H1 (cell line): Measurements from ENCODE around the gene TMPO. TPM values are rescaled to one million over a fixed set of nuclear protein-coding genes. Genes with fewer than 3 reads are reported as not detected.

ENCODE experiments used
- CTCF ChIA-PET: fragments of 300-600 bp; sonication (Branson Sonifier 250); formaldehyde crosslinking; loops from one replicate; lab custom pipeline; 2021; ENCODE audit not compliant: partially characterized antibody; lab: Charles Lee
- POLR2A ChIA-PET: fragments of 300-600 bp; sonication (Branson Sonifier 250); formaldehyde crosslinking; loops from one replicate; lab custom pipeline; 2021; ENCODE audit warnings: inconsistent platforms; ENCODE audit not compliant: partially characterized antibody; lab: Charles Lee
- DNase-seq, 2 experiments: peaks; one replicate each; pipeline versions ENCODE4 v3.0.0 to v3.0.0-alpha.2; 2010 to 2022; ENCODE audit warnings: low spot score in 2 of 2, low read depth in 1 of 2, mixed read lengths in 1 of 2
- FAIRE-seq: peaks from 2 replicates; lab custom pipeline; 2011; peaks lifted over from hg19 to GRCh38; lab: Jason Lieb, UNC
- H2AFZ ChIP-seq: 2 replicates; pipeline ENCODE4 v1.8.1; 2012; ENCODE audit warnings: low read length, inconsistent platforms
- H2AK5ac ChIP-seq: 2 replicates; pipeline ENCODE4 v1.6.1; 2013; ENCODE audit warnings: low read depth, low read length
- H2BK120ac ChIP-seq: replicated peaks from 2 replicates; pipeline ENCODE3; 2013; ENCODE audit warnings: low read depth, low read length, inconsistent platforms
- H2BK12ac ChIP-seq: 2 replicates; pipeline ENCODE4 v1.6.1; 2013; ENCODE audit warnings: low read depth, low read length
- H2BK15ac ChIP-seq: 2 replicates; pipeline ENCODE4 v1.6.1; 2013; ENCODE audit warnings: low read length
- H2BK20ac ChIP-seq: 2 replicates; pipeline ENCODE4 v1.6.1; 2013; ENCODE audit warnings: low read length
- H2BK5ac ChIP-seq: 2 replicates; pipeline ENCODE4 v1.6.1; 2013; ENCODE audit warnings: low read depth, low read length
- H3K14ac ChIP-seq: 2 replicates; pipeline ENCODE4 v1.6.1; 2013; ENCODE audit warnings: inconsistent platforms; ENCODE audit not compliant: insufficient read length
- H3K18ac ChIP-seq: 2 replicates; pipeline ENCODE4 v1.6.1; 2013; ENCODE audit warnings: low read length; ENCODE audit errors: extremely low read depth
- H3K23ac ChIP-seq: 2 replicates; pipeline ENCODE4 v1.6.1; 2013; ENCODE audit warnings: inconsistent platforms; ENCODE audit not compliant: insufficient read length
- H3K23me2 ChIP-seq: 2 replicates; pipeline ENCODE4 v1.6.1; 2013; ENCODE audit warnings: low read depth, low read length
- H3K27ac ChIP-seq: 2 replicates; pipeline ENCODE4 v1.6.1; 2011; ENCODE audit warnings: low read depth, low read length, inconsistent platforms
- H3K27me3 ChIP-seq, 4 experiments: replicated peaks in 1 of 4; 1 replicate in 1 of 4; 2 replicates in 3 of 4; pipeline versions ENCODE4 v1.6.1 to v1.8.1; 2011 to 2013; ENCODE audit warnings: low read length in 3 of 4, mild to moderate bottlenecking in 3 of 4, inconsistent platforms in 2 of 4, mixed read lengths in 2 of 4, moderate library complexity in 1 of 4; ENCODE audit not compliant: control insufficient read depth in 3 of 4, insufficient read depth in 3 of 4; ENCODE audit errors: extremely low read depth in 1 of 4
- H3K36me3 ChIP-seq, 4 experiments: 2 replicates each; pipeline versions ENCODE4 v1.6.1 to v1.8.1; 2011 to 2013; ENCODE audit warnings: mild to moderate bottlenecking in 4 of 4, low read length in 3 of 4, moderate library complexity in 2 of 4, control low read depth in 1 of 4, inconsistent platforms in 1 of 4; ENCODE audit not compliant: insufficient read depth in 4 of 4, control insufficient read depth in 2 of 4
- H3K4ac ChIP-seq: replicated peaks from 2 replicates; pipeline ENCODE3; 2013; ENCODE audit warnings: low read length, low read depth, mixed read lengths, inconsistent platforms; ENCODE audit not compliant: insufficient read length
- H3K4me1 ChIP-seq, 4 experiments: replicated peaks in 1 of 4; 1 replicate in 1 of 4; 2 replicates in 3 of 4; pipeline versions ENCODE4 v1.6.1 to v1.8.1; 2011 to 2013; ENCODE audit warnings: low read length in 3 of 4, inconsistent platforms in 2 of 4, mixed read lengths in 1 of 4; ENCODE audit not compliant: insufficient read depth in 4 of 4, control insufficient read depth in 3 of 4
- H3K4me2 ChIP-seq, 2 experiments: 2 replicates each; pipeline versions ENCODE4 v1.6.1 to v1.8.1; 2011 to 2013; ENCODE audit warnings: low read depth in 2 of 2, low read length in 2 of 2, control low read depth in 1 of 2, inconsistent platforms in 1 of 2, mild to moderate bottlenecking in 1 of 2; ENCODE audit not compliant: insufficient read depth in 1 of 2
- H3K4me3 ChIP-seq, 4 experiments: fragments of 200-600, 300-600 bp in 1 of 4; sonication (generic), shearing (Covaris generic), sonication (Bioruptor Twin) in 1 of 4; 2 replicates each; pipeline versions ENCODE4 v1.5.1 to v1.8.1; 2011 to 2016; ENCODE audit warnings: low read length in 4 of 4, low read depth in 3 of 4, control low read depth in 2 of 4, inconsistent platforms in 2 of 4, mild to moderate bottlenecking in 2 of 4, mixed read lengths in 1 of 4, moderate library complexity in 1 of 4; ENCODE audit not compliant: insufficient read depth in 2 of 4; ENCODE audit errors: extremely low read depth in 1 of 4
- H3K56ac ChIP-seq: replicated peaks from 2 replicates; pipeline ENCODE3; 2013; ENCODE audit warnings: low read depth, mild to moderate bottlenecking, mixed read lengths, low read length, inconsistent platforms; ENCODE audit not compliant: insufficient read length
- H3K79me1 ChIP-seq: 2 replicates; pipeline ENCODE4 v1.6.1; 2013; ENCODE audit warnings: low read depth, low read length, control low read depth
- H3K79me2 ChIP-seq, 2 experiments: 2 replicates each; pipeline versions ENCODE4 v1.6.1 to v1.8.1; 2012 to 2013; ENCODE audit warnings: low read length in 2 of 2, mild to moderate bottlenecking in 2 of 2, inconsistent platforms in 1 of 2; ENCODE audit not compliant: insufficient read depth in 2 of 2, control insufficient read depth in 1 of 2
- H3K9ac ChIP-seq, 4 experiments: replicated peaks in 1 of 4; 1 replicate in 1 of 4; 2 replicates in 3 of 4; pipeline versions ENCODE4 v1.6.1 to v1.8.1; 2011 to 2013; ENCODE audit warnings: low read depth in 3 of 4, low read length in 3 of 4, control low read depth in 2 of 4, mild to moderate bottlenecking in 2 of 4, moderate library complexity in 2 of 4, inconsistent platforms in 1 of 4; ENCODE audit errors: extremely low read depth in 1 of 4
- H3K9me3 ChIP-seq, 2 experiments: 2 replicates each; pipeline versions ENCODE4 v1.6.1 to v1.8.1; 2012 to 2013; ENCODE audit warnings: mild to moderate bottlenecking in 2 of 2, moderate library complexity in 2 of 2, control low read depth in 1 of 2, inconsistent platforms in 1 of 2, low read depth in 1 of 2, low read length in 1 of 2, mixed read lengths in 1 of 2; ENCODE audit not compliant: insufficient read depth in 2 of 2
- H4K20me1 ChIP-seq, 2 experiments: replicated peaks in 1 of 2; 2 replicates each; pipeline versions ENCODE3 to v1.8.1; 2011 to 2013; ENCODE audit warnings: inconsistent platforms in 2 of 2, low read length in 2 of 2, mild to moderate bottlenecking in 1 of 2; ENCODE audit not compliant: insufficient read depth in 2 of 2, control insufficient read depth in 1 of 2
- H4K5ac ChIP-seq: 2 replicates; pipeline ENCODE4 v1.6.1; 2013; ENCODE audit warnings: low read length, low read depth, mixed read lengths, inconsistent platforms; ENCODE audit not compliant: insufficient read length
- H4K8ac ChIP-seq: 2 replicates; pipeline ENCODE4 v1.8.0; 2013; ENCODE audit warnings: mild to moderate bottlenecking, moderate library complexity, low read length, inconsistent platforms; ENCODE audit not compliant: insufficient read depth; ENCODE audit errors: extremely low read depth
- H4K91ac ChIP-seq: replicated peaks from 2 replicates; pipeline ENCODE3; 2013; ENCODE audit warnings: low read length, mixed read lengths, inconsistent platforms; ENCODE audit not compliant: insufficient read length
- CBX8 ChIP-seq: fragments of 300-800, 300-1000 bp; sonication (generic); IDR thresholded peaks from 2 replicates; pipeline ENCODE4 v1.7.1; 2016; ENCODE audit warnings: low read depth, low read length, borderline replicate concordance
- CEBPB ChIP-seq: IDR thresholded peaks from 2 replicates; pipeline ENCODE4 v1.6.1; 2012; ENCODE audit warnings: low read depth, low read length
- CREB1 ChIP-seq: IDR thresholded peaks from 2 replicates; pipeline ENCODE4 v1.6.1; 2012; ENCODE audit warnings: inconsistent platforms
- E2F6 ChIP-seq: IDR thresholded peaks from 2 replicates; pipeline ENCODE4 v1.6.1; 2012; ENCODE audit warnings: inconsistent platforms
- FOSL1 ChIP-seq: IDR thresholded peaks from 2 replicates; pipeline ENCODE4 v1.6.1; 2011; ENCODE audit warnings: mild to moderate bottlenecking, low read depth, low read length, moderate library complexity; ENCODE audit not compliant: insufficient read depth
- JUN ChIP-seq: IDR thresholded peaks from 2 replicates; pipeline ENCODE4 v1.6.1; 2011; ENCODE audit warnings: low read depth, mild to moderate bottlenecking, improper control_type of control experiment, low read length
- KDM5A ChIP-seq: fragments of 200-600 bp; IDR thresholded peaks from 2 replicates; pipeline ENCODE4 v1.7.1; 2012; ENCODE audit warnings: mild to moderate bottlenecking, low read length, inconsistent platforms, mixed read lengths
- NRF1 ChIP-seq: IDR thresholded peaks from 2 replicates; pipeline ENCODE4 v1.6.1; 2011; ENCODE audit warnings: mild to moderate bottlenecking, low read depth, low read length, improper control_type of control experiment
- POLR2A ChIP-seq, 2 experiments: IDR thresholded peaks; 1 replicate in 1 of 2; 2 replicates in 1 of 2; pipeline ENCODE4 v1.6.1; 2011; ENCODE audit warnings: low read depth in 2 of 2, low read length in 2 of 2, mild to moderate bottlenecking in 2 of 2; ENCODE audit errors: control extremely low read depth in 1 of 2
- POU5F1 ChIP-seq: IDR thresholded peaks from 2 replicates; pipeline ENCODE4 v1.6.1; 2011; ENCODE audit warnings: low read depth, mild to moderate bottlenecking, low read length, moderate library complexity
- RFX5 ChIP-seq: IDR thresholded peaks from 2 replicates; pipeline ENCODE4 v1.6.1; 2011; ENCODE audit warnings: low read depth, low read length, improper control_type of control experiment, borderline replicate concordance
- SIX5 ChIP-seq: IDR thresholded peaks from 2 replicates; pipeline ENCODE4 v1.6.1; 2011; ENCODE audit warnings: mild to moderate bottlenecking, low read depth, low read length
- SP4 ChIP-seq: IDR thresholded peaks from 2 replicates; pipeline ENCODE4 v1.6.1; 2012; ENCODE audit warnings: low read length, inconsistent platforms
- SRF ChIP-seq: IDR thresholded peaks from 2 replicates; pipeline ENCODE4 v1.6.1; 2011; ENCODE audit warnings: mild to moderate bottlenecking, low read depth, low read length, moderate library complexity
- SUZ12 ChIP-seq: fragments of 200-600 bp; sonication (generic); IDR thresholded peaks from 2 replicates; pipeline ENCODE4 v1.6.1; 2012; ENCODE audit warnings: mild to moderate bottlenecking, inconsistent platforms, low read length, moderate library complexity, mixed read lengths
- polyA plus RNA-seq, 7 experiments: library from polyadenylated mRNA; depleted of rRNA in 3 of 7; stranded (reverse) in 5 of 7; unstranded in 2 of 7; fragments of >200 nt in 5 of 7; fragments of 200-250 nt in 2 of 7; gene quantifications; 1 replicate in 5 of 7; 2 replicates in 1 of 7; 4 replicates in 1 of 7; pipeline versions ENCODE4 v1.2.1 to v1.2.3, GENCODE V29; 2011 to 2013; ENCODE audit warnings: missing spikeins in 2 of 7, mixed read lengths in 2 of 7
- total RNA-seq: library from RNA; stranded (reverse); fragmentation: NEBNext Ultra II Directional; extraction: Animal tissue kit (Norgen Biotek cat#: 25700); gene quantifications from 2 replicates; pipeline ENCODE4 v1.2.1, GENCODE V29; 2021

The TMPO gene
- total and polyA plus RNA-seq, 2 of the 8 experiments (the other 6 are each of a cell fraction or from before 2014, with no cell fraction given) = 43.9 to 195 TPM

- Histone ChIP-seq H2AK5ac (no peak overlapping the region), H3K14ac (no peak overlapping the region), H2BK15ac (no peak overlapping the region), H4K91ac (no peak overlapping the region), H2BK5ac (no peak overlapping the region), H3K36me3 (peaks cover 7 to 82% (median 24%) of the 10 kb centered on the region in 4 experiments; a peak in 6 of 8 replicates), H3K18ac (no peak overlapping the region), H3K9me3 (no peaks in the 10 kb centered on the region), H3K27ac (no peak overlapping the region), H3K4ac (no peak overlapping the region), H3K56ac (no peak overlapping the region), H2BK12ac (no peak overlapping the region), H4K5ac (no peak overlapping the region), H3K23ac (no peak overlapping the region), H3K4me2 (no peak overlapping the region), H2BK20ac (no peak overlapping the region), H2AFZ (no peak overlapping the region), H3K9ac (no peak overlapping the region), H3K27me3 (no peaks in the 10 kb centered on the region), H3K4me3 (no peak overlapping the region), H4K8ac (no peak overlapping the region), H4K20me1 (peaks cover 2 to 3% of the 10 kb centered on the region in 2 experiments), H3K79me1 (no peaks in the 10 kb centered on the region), H3K79me2 (peaks cover 0 to 31% of the 10 kb centered on the region in 2 experiments; a peak in 2 of 4 replicates), H3K4me1 (no peaks in the 10 kb centered on the region), H3K23me2 (no peaks in the 10 kb centered on the region), H2BK120ac (no peak overlapping the region)
- DNase-seq (no peak), FAIRE-seq (no peak)
- CTCF ChIA-PET = interaction anchor here (0.8 to 1.4 kb wide), 6 partner anchors 11 to 123 kb away, joined by 3 to 7 read pairs (median 4); no protein-coding TSS in a partner anchor
- POLR2A ChIA-PET = interaction anchor here (0.8 to 2.2 kb wide), 4 partner anchors 9 to 51 kb away, joined by 3 to 8 read pairs (median 6); no protein-coding TSS in a partner anchor
- TF ChIP-seq SIX5 (no peak), SRF (no peak), SP4 (no peak), POU5F1 (no peak), CBX8 (no peak), SUZ12 (no peak), JUN (no peak), RFX5 (no peak), FOSL1 (no peak), CREB1 (no peak), POLR2A (IDR thresholded peaks at IDR 0.05; ENCODE audit: control extremely low read depth in 1 of 2, low read depth in 2 of 2, low read length in 2 of 2) (no peak), CEBPB (no peak), NRF1 (no peak), E2F6 (no peak), KDM5A (no peak)
These were observed 28.3 kb downstream of the TMPO start for GRCh38 chr12:98543701-98544100.
